Measurements from ENCODE around the gene PRR36.
"Not testable (repeated sequence)": the region's sequence is repeated elsewhere in the genome, so short reads cannot be mapped to it uniquely, and the experiment has no call there.

Gene PRR36

DNA sequence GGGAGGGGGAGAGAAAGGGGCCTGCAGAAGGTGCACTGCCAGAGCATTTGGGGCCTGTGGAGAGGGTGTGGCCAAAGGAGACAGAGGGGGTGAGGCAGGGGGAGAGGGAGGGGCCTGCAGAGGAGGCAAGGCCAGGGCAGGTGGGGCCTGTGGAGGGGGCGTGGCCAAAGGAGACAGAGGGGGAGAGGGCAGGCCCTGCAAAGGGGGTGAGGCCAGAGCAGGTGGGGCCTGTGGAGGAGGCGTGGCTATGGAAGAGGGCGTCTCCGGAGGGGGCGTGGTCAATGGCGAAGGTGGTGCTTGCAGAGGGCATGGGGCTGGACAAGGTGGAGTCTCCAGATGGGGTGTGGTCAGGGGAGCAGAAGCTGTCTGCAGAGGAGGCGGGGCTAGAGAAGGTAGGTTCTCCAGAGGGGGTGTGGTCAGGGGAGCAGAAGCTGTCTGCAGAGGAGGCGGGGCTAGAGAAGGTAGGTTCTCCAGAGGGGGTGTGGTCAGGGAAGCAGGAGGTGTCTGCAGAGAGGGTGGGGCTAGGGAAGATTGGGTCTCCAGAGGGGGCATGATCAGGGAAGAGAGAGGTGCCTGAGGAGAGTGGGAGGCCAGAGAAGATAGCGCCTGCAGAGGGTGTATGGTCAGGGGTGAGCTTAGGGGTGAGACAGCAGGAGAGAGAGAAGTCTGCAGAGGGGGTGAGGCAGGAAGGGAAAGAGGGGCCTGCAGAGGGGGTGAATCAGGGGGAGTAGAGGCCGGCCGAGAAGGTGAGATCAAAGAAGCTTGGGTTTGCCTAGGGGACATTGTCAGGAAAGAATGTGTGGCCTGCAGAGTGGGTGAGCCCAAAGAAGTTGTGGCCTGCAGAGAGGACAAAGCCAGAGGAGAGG is 3.4 kb downstream of the PRR36 start:
- peak; percentile 41 for DNase-seq

DNA sequence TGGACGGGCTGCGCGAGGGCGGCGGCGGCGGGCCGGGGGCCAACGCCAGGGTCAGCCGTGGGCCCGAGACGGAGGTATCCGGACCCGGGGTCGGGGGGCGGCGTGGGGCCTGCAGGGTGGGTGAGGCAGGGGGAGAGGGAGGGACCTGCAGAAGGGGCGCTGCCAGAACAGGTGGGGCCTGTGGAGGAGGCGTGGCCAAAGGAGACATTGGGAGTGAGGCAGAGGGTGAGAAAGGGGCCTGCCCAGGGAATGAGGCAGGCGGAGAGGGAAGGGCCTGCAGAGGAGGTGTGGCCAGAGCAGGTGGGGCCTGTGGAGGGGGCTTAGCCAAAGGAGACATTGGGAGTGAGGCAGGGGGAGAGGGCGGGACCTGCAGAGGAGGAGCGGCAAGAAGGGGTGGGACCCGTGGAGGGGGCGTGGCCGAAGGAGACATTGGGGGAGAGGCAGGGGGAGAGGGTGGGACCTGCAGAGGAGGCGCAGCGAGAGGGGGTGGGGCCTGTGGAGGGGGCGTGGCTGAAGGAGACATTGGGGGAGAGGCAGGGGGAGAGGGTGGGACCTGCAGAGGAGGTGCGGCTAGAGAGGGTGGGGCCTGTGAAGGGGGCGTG is 4.2 kb downstream of the PRR36 start:
- DNase-seq: no peak

DNA sequence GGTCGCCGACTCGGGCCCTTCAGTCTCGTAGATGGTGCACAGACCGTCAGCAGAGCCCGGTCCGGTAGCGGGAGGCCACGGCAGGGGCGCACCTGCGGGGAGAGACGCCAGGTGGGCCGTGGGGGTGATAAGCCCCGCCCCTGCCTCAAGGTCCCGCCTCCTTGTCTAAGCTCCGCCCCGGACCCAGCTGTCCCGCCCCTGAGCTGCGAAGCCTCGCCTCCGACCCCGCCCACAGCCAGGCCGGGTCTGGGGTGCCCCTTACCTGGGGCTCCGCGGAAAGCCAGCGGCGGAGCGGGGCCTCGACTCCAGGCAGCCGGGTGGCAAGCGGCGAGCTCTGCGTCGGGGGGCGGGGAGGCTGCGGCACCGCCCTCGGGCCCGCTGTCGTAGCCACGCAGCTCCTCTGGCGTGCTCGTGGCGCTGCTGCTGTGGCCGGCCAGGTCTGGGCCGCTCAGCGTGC is 4.7 kb downstream of the PRR36 start:
- no peak for DNase-seq

GRCh38 chr19:7868671-7869452 is 5.3 kb downstream of the PRR36 start:
- DNase-seq: no peak

- DNase-seq: no peak
Measured at GRCh38 chr19:7868326-7868670, 5.9 kb downstream of the PRR36 start.

DNA sequence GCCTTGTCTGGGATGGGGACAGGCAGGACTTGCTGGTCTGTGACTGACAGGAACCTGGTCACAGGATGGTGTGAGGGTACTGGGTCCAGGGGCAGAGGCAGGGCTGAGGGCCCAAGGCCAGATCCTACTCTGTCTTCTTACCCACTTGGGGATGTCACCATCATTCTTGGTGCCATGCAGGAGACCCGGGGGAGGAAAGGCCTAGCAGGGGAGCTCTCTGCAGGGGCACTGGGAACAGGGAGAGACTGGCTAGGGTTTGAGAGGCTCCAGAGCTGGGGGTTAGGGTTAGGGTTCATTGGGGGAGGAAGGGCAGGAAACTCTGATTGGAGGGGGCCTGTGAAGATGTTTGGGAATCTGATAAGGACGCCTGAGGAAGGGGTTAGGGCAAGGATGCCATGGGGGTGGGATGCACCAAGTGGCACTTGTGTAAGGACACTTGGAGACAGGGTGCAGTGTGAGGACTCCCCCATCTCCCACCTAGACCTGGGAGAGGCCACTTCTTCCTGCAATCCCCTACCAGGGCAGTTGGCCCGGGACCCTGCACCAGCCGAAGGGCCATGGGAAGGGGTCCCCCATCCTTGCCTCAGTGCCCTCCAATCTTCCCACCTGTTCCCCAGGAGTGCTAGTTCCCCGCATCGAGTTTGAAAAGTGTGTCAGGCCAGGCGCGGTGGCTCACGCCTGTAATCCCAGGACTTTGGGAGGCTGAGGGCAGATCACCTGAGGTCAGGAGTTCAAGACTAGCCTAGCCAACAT is 6.9 kb downstream of the PRR36 start:
- no peak for DNase-seq

DNA sequence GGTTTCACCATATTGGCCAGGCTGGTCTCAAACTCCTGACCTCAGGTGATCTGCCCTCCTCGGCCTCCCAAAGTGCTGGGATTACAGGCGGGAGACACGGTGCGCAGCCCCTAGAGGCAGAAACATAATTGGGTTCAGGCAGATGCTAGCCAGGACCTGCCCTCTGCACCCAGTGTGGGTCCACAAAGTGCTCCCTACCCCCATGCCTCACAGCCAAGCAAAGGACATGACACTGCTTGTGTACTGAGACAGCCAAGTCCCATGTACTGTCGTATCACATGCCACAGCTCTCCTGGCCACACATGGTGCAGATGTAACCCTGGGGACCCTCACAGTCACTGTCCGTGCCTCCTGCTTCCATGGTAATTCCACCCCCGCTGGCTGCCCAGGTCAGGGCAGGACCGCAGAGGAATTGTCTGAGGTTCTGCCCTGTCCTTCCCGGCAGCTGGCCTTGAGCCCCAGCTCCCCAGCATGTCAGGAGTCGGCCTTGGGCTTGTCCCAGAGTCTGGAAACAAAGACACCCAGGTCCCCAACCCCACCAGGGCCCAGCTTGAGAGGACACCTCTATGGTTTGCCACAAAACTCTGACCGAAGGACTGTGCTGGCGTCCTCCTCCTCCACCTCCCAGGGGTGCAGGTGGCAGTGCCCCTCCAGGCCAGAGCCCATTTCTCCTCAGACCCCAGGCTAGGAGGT is 7.6 kb downstream of the PRR36 start:
- no peak for DNase-seq

DNA sequence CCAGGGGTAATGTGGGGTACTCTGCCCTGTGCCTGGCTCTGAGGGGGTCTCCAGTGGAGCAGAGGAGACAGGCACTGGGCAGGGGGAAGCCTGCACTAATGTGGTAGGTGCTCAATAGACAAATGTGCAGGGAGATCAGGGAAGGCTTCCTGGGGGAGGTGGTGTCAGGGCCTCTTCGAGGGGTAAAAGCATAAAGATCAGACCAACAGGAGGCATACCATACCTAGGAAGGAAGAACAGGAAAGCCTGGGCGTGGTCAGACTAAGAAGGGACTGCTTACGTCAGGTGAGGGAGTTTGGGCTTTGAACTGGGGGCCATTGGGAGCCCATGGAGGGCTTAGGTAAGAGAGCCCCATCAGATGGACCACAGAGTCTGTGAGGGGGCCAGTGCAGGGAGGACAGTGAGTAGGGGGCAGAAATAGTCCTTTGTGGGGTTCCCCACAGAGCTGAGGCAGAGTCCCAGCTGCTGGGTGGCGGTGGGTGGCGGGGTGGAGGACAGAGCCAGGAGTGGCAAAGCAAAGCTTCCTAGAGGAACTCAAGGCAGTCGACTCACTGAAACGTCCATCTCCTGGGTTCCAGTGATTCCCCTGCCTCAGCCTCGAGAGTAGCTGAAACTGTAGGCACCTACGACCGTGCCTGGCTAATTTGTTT is 8.8 kb downstream of the PRR36 start:
- DNase-seq: no peak

- DNase-seq: no peak
Measured at GRCh38 chr19:7864690-7865074, 9.5 kb downstream of the PRR36 start.

- no peak for DNase-seq
Measured at GRCh38 chr19:7863971-7864689, 10.1 kb downstream of the PRR36 start.

GRCh38 chr19:7863157-7863970 is 10.8 kb downstream of the PRR36 start:
- no peak for DNase-seq

DNA sequence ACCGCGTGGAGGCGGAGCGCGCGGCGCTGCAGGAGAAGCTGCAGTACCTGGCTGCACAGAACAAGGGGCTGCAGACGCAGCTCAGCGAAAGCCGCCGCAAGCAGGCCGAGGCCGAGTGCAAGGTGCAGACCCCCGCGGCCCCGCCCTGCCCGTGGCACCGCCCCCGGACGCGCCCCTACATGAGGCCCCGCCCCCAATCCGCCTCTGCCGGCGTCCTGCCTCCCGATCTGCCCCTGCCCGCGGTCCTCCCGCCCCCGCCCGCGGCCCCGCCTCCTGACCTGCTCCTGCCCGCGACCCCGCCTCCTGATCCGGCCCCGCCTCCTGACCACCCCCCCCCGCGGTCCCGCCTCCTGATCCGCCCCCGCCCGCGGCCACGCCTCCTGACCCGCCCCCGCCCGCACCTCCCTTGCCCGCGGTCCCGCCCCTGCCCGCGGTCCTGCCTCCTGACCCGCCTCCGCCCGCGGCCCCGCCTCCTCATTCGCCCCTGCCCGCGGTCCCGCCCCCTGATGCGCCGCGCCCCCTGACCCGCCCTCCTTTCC is 11.7 kb downstream of the PRR36 start:
- DNase-seq: peak; percentile 12

DNA sequence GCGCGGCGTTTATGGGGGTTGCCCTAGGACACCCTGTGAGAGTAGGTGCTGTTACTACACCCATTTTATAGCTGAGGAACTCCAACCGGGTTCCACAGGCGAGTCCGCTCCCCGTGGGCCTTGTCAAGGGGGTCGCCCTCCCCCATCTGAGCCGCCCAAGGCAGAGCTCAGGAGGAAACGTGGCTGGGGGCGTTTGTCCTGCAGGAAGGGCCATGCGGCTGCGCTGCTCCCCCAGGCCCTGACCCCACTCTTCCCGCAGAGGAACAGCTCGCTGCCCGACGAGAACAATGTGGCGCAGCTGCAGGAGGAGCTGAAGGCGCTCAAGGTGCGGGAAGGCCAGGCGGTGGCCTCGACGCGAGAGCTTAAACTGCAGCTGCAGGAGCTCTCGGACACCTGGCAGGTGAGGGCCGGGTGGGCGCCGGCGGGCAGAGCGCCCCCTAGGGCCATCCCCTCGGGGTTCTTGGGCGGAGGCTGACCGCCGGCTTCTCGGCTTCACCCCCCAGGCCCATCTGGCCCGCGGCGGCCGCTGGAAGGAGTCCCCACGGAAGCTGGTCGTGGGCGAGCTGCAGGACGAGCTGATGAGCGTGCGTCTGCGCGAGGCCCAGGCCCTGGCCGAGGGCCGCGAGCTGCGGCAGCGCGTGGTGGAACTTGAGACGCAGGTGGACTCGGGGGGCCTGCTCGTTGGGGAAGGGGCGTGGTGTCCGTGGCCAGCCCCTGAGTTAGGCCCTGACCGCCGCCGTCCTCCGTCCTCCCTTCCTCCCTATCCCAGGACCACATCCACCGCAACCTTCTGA is 12.4 kb downstream of the PRR36 start:
- no peak for DNase-seq

- DNase-seq: no peak
Measured at GRCh38 chr19:7860714-7861618, 13.2 kb downstream of the PRR36 start.

- DNase-seq: no peak
Measured at GRCh38 chr19:7859831-7860713, 14.1 kb downstream of the PRR36 start.

DNA sequence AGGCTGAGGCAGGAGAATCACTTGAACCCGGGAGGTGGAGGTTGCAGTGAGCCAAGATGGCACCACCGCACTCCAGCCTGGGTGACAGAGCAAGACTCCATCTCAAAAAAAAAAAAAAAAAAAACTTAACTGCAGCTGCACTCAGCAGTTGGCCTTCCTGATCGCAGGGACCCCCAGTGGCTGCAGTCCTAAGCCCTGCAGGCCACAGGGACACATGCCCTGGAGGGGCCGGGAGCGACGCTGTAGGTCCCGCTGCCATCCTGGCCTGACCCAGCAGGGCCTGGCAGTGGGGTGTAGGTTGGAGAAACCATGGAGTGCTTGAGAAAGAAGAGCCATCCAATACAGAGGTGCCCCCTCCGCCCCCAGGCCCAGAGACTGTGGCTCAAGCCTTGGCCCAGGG is 15.1 kb downstream of the PRR36 start:
- not testable (repeated sequence) for DNase-seq

Measured in NCI-H526 treated with DMSO at 0.1 percent for 48 hours (cell line).